Activated CD4-positive, alpha-beta memory T cell treated with anti-CD3 and anti-CD28 coated beads for 36 hours (primary cell): ENCODE data around the gene EIF4A3. TPM values are rescaled to one million over a fixed set of nuclear protein-coding genes. Genes with fewer than 3 reads are reported as not detected.

ENCODE experiments used
- CTCF ChIA-PET: fragments of 350-600 bp; sonication (Branson Sonifier 250); formaldehyde crosslinking; loops from one replicate; lab custom pipeline; 2021; ENCODE audit warnings: antibody characterized with exemption, inconsistent platforms; lab: Charles Lee
- POLR2A ChIA-PET: fragments of 350-600 bp; sonication (Branson Sonifier 250); formaldehyde crosslinking; loops from one replicate; lab custom pipeline; 2021; ENCODE audit warnings: antibody characterized with exemption; lab: Charles Lee
- DNase-seq: peaks from one replicate; pipeline ENCODE4 v3.0.0-alpha.2; 2020
- H3K27ac Mint-ChIP-seq: one replicate; pipeline ENCODE4 v1.8.0; 2021; ENCODE audit warnings: mixed read lengths
- H3K27me3 Mint-ChIP-seq: one replicate; pipeline ENCODE4 v1.8.0; 2021; ENCODE audit warnings: mixed read lengths
- H3K36me3 Mint-ChIP-seq: one replicate; pipeline ENCODE4 v1.8.0; 2021; ENCODE audit warnings: mixed read lengths
- H3K4me1 Mint-ChIP-seq: one replicate; pipeline ENCODE4 v1.8.0; 2021; ENCODE audit warnings: low read depth, mixed read lengths
- H3K4me3 Mint-ChIP-seq: one replicate; pipeline ENCODE4 v1.8.0; 2021; ENCODE audit warnings: mild to moderate bottlenecking, mixed read lengths
- H3K9me3 Mint-ChIP-seq: one replicate; pipeline ENCODE4 v1.8.0; 2021; ENCODE audit warnings: mixed read lengths
- intact Hi-C: fragments of 100-400 bp; cut with micrococcal nuclease; formaldehyde crosslinking; loops from one replicate; pipeline ENCODE4 v1.15.1; 2023
- total RNA-seq, 2 experiments: library from RNA; stranded (reverse); gene quantifications; one replicate each; pipeline ENCODE4 v1.2.3, GENCODE V29; 2021

The EIF4A3 gene
- total RNA-seq, 2 experiments from 2014 or later: 111 to 115 TPM

DNA sequence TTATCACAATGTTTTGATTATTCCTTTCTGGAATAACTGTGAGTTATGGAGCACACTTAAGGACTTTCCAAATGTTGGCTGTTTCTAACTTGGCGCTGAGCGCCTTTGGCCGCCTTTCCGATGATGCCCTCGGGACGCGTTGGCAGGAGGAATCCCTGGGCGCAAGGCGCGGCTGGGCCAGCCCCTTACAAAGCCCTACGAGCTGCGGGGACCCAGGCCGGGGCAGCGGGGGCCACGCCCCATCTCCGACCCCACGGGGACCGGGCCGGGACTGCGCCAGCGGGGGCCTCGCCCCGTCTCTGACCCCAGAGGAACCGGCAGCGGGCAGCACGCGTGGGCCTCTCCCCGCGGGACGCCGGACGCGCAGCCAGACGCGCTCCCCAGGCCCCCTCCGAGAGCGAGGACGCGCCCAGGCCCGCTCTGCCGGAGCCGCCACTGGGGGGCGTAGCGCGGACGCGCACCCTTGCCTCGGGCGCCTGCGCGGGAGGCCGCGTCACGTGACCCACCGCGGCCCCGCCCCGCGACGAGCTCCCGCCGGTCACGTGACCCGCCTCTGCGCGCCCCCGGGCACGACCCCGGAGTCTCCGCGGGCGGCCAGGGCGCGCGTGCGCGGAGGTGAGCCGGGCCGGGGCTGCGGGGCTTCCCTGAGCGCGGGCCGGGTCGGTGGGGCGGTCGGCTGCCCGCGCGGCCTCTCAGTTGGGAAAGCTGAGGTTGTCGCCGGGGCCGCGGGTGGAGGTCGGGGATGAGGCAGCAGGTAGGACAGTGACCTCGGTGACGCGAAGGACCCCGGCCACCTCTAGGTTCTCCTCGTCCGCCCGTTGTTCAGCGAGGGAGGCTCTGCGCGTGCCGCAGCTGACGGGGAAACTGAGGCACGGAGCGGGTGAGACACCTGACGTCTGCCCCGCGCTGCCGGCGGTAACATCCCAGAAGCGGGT, 45.6 kb downstream of the EIF4A3 start, which contains the start of gene GAA:
TSS of gene GAA (plus strand) at position 571 of the 935 bp plus-strand sequence. CDS start 3,006 bp downstream, outside the sequence.
- Mint-ChIP-seq H3K9me3 (no peaks in the 10 kb centered on the region), H3K36me3 (peaks cover 2% of the 10 kb centered on the region), H3K27ac (peak within 1 kb of the TSS; percentile 72), H3K4me3 (peak within 1 kb of the TSS; percentile 90), H3K4me1 (peaks cover 23% of the 10 kb centered on the region), H3K27me3 (no peaks in the 10 kb centered on the region)
- CTCF ChIA-PET: interaction anchor here (0.6 to 1.8 kb wide), 51 partner anchors 9 to 994 kb away, joined by 3 to 23 read pairs (median 5); partner anchors contain the start of gene CBX8
- POLR2A ChIA-PET: interaction anchor here (0.7 to 1.5 kb wide), 6 partner anchors 9 to 157 kb away, joined by 3 to 8 read pairs (median 3); no protein-coding TSS in a partner anchor
- DNase-seq: peak; percentile 89
- intact Hi-C loops: loop anchor here (2.0 kb wide), 3 partner anchors 18 to 152 kb away; partner anchors contain the start of gene EIF4A3

DNA sequence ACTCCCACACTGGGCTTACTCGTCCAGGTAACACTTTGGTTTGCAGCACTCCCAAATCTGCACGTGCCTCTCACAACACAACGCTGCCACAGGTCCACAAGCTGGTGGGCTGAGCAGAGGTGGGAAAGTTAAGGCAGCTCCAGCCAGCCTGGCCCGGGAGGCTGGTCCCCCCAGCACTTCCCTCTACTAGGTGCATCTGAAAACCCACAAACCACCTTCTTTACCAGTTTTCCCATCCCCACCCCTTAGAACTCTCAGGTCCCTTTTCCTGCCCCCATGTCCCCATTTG, 46.9 kb downstream of the EIF4A3 start:
- Mint-ChIP-seq H3K4me1 (peaks cover 23% of the 10 kb centered on the region), H3K27me3 (no peaks in the 10 kb centered on the region), H3K4me3 (peak overlapping the region; percentile 76), H3K36me3 (peaks cover 2% of the 10 kb centered on the region), H3K27ac (peak overlapping the region; percentile 65), H3K9me3 (no peaks in the 10 kb centered on the region)
- DNase-seq: no peak
- intact Hi-C loops: loop anchor here (2.0 kb wide), 3 partner anchors 17 to 153 kb away; partner anchors contain the start of gene EIF4A3
- ChIA-PET POLR2A (no interaction called here), CTCF (interaction anchor here (1.0 kb wide), 1 partner anchor 92 kb away, joined by 3 read pairs; no protein-coding TSS in a partner anchor)

DNA sequence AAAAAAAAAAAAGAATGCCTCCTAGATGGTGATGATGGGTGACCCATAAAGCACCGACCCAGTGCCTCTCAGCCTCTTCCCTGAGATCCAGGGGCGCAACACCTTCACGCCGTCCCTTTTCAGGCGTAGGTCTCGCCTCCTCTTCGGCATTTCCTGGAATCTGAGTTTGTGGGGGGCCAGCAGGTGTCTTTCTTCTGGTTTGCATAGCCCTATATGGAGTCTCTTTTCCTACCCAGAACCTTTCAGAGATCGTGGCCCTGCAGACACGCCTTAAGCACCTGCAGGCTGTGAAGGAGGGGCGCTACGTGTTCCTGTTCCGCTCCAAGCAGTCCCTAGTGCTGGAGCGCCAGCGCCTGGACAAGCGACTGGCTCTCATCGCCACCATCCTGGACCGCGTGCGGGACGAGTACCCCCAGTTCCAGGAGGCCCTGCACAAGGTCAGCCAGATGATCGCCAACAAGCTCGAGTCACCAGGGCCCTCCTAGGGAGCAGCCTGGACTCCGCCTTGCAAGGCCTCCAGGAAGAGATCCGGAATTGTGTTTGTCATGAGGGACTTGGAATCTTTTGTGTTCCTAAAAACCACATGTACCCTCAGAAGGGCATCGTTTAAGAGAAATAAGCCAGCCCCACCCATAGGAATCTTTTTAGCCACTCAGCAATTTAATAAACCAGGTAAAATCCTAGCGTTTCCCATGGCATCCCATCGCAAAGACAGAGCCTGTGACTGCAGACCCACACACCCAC, 47.5 kb downstream of the EIF4A3 start:
- peaks cover 2% of the 10 kb centered on the region for H3K36me3 Mint-ChIP-seq
- CTCF ChIA-PET: interaction anchor here (1.0 kb wide), 1 partner anchor 91 kb away, joined by 3 read pairs; no protein-coding TSS in a partner anchor
- peaks cover 23% of the 10 kb centered on the region for H3K4me1 Mint-ChIP-seq
- H3K9me3 Mint-ChIP-seq: no peaks in the 10 kb centered on the region
- DNase-seq: no peak
- intact Hi-C loops: loop anchor here (2.0 kb wide), 3 partner anchors 17 to 153 kb away; partner anchors contain the start of gene EIF4A3
- no peak overlapping the region for H3K4me3 Mint-ChIP-seq
- no peak overlapping the region for H3K27ac Mint-ChIP-seq
- no peaks in the 10 kb centered on the region for H3K27me3 Mint-ChIP-seq
- POLR2A ChIA-PET: no interaction called here

DNA sequence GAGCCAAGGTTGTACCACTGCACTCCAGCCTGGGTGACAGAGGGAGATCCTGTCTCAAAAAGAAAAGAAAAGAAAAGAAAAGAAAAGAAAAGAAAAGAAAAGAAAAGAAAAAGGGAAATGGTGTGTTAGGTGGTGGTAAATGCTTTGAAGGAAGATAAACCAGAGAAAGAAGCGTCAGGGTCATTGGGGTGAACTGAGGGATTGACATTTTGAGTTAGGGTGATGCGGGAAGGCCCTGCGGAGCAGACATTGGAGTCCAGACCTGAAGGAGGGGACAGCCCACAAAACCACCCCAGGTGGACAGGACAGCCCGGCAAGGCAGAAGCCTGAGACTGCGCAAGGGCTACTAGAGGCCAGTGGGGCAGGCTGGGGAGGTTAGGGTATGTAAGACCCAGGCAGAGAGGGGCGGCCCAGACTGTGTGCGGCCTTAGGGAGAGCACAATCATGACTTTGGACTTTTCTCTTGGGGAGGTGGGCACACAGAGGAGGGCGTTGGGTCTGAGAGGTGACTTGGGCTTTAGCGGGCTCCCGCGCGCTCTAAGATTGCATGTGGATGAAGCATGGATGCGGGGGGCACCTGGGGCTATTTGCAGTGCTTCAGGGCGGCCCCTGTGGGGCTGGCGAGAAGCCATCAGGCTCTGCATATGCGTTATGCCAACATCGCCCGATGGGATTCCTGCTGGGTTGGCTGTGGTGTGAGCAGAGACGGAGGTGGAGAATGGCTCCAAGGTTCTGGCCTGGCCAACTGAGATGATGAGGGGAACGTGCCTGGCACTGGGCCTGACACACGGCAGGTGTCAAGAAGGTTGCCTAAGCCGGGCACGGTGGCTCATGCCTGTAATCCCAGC, 48.9 kb downstream of the EIF4A3 start:
- ChIA-PET POLR2A (no interaction called here), CTCF (interaction anchor here (0.6 kb wide), 1 partner anchor 134 kb away, joined by 3 read pairs; no protein-coding TSS in a partner anchor)
- no peaks in the 10 kb centered on the region for H3K9me3 Mint-ChIP-seq
- H3K4me1 Mint-ChIP-seq: peaks cover 23% of the 10 kb centered on the region
- H3K27me3 Mint-ChIP-seq: no peaks in the 10 kb centered on the region
- H3K27ac Mint-ChIP-seq: no peak overlapping the region
- H3K4me3 Mint-ChIP-seq: no peak overlapping the region
- intact Hi-C loops: no loop called here
- no peak for DNase-seq
- peaks cover 2% of the 10 kb centered on the region for H3K36me3 Mint-ChIP-seq

DNA sequence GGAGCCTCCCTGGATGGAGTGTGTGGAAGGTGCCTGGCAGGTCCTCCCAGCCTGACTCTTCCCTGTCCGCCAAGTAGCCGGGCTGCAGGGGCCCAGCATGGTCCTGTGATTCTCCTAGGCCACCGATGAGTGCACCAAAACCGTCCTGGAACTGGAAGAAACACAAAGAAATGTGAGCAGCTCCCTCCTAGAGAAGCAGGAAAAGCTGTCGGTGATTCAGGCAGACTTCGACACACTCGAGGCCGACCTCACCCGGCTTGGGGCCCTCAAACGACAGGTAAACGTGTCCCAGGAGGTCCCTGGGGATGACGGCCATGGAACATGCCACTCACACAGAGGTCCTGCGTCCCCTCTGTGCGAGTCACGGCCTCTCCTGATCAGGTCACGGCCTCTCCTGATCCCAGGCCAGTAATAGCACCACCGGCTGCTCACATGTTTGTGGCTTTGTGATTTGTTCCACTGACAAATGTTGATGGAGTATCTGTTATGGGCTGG, 49.8 kb downstream of the EIF4A3 start:
- Mint-ChIP-seq H3K36me3 (peaks cover 2% of the 10 kb centered on the region), H3K9me3 (no peaks in the 10 kb centered on the region), H3K4me1 (peaks cover 19% of the 10 kb centered on the region), H3K27me3 (no peaks in the 10 kb centered on the region), H3K4me3 (no peak overlapping the region), H3K27ac (no peak overlapping the region)
- ChIA-PET POLR2A (no interaction called here), CTCF (no interaction called here)
- intact Hi-C loops: no loop called here
- no peak for DNase-seq

DNA sequence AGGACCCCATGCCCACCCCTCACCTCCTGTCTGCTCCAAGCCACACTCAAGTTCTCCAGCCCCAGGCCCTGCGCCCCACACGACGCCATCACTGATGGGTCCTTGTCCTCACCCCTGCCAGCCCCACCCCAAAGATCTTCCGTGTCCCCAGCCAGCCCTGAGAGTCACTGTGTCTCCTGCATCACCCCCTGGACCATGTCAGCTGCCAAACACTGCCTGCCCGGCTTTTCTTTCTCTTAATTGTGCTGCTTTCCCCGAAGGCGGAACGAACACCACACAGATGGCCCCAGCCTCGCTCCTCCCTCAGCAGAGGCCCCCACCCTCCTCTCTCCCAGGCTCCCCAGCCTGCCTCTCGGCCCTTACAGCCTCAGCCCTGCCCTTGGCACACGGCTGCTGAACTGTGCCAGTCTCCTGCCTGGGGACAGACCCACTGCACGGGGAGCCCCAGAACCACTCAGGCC, 50.3 kb downstream of the EIF4A3 start:
- peaks cover 16% of the 10 kb centered on the region for H3K4me1 Mint-ChIP-seq
- H3K27ac Mint-ChIP-seq: no peak overlapping the region
- no peaks in the 10 kb centered on the region for H3K9me3 Mint-ChIP-seq
- H3K4me3 Mint-ChIP-seq: no peak overlapping the region
- no peak for DNase-seq
- no peaks in the 10 kb centered on the region for H3K36me3 Mint-ChIP-seq
- intact Hi-C loops: no loop called here
- POLR2A ChIA-PET: no interaction called here
- CTCF ChIA-PET: no interaction called here
- H3K27me3 Mint-ChIP-seq: no peaks in the 10 kb centered on the region

DNA sequence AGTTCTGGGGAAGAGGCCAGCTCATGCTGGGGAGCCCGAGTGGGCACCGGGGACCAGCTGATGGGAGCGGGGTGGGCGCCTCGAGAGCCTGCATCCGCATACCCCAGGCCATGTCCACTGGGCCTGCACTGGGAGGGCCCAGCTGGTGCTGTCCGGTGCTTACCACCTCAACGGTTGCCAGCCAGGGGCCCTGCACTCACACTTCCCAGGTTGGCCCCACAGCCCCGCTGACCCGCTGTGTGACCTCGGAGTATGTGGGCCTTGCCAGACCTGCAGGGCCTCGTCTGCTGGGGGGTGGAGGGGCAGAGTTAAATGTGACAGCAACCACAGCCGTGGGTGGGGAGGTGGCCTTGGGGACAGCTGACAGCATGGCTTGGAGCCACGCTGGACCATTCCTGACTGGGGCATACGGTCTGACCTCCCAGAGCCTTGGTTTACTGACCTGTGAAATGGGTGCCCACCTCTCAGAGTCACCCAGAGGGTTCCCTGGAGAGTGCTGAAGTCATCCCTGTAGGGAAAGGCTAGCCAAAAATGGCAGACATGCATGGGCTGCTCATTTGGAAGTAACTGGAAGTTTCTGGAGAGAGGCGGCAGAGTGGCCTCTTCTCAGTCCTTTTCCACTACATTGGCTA, 51.0 kb downstream of the EIF4A3 start:
- H3K4me1 Mint-ChIP-seq: peaks cover 16% of the 10 kb centered on the region
- ChIA-PET CTCF (no interaction called here), POLR2A (no interaction called here)
- no peaks in the 10 kb centered on the region for H3K27me3 Mint-ChIP-seq
- no peak overlapping the region for H3K4me3 Mint-ChIP-seq
- H3K36me3 Mint-ChIP-seq: no peaks in the 10 kb centered on the region
- no peak overlapping the region for H3K27ac Mint-ChIP-seq
- intact Hi-C loops: no loop called here
- no peaks in the 10 kb centered on the region for H3K9me3 Mint-ChIP-seq
- no peak for DNase-seq

DNA sequence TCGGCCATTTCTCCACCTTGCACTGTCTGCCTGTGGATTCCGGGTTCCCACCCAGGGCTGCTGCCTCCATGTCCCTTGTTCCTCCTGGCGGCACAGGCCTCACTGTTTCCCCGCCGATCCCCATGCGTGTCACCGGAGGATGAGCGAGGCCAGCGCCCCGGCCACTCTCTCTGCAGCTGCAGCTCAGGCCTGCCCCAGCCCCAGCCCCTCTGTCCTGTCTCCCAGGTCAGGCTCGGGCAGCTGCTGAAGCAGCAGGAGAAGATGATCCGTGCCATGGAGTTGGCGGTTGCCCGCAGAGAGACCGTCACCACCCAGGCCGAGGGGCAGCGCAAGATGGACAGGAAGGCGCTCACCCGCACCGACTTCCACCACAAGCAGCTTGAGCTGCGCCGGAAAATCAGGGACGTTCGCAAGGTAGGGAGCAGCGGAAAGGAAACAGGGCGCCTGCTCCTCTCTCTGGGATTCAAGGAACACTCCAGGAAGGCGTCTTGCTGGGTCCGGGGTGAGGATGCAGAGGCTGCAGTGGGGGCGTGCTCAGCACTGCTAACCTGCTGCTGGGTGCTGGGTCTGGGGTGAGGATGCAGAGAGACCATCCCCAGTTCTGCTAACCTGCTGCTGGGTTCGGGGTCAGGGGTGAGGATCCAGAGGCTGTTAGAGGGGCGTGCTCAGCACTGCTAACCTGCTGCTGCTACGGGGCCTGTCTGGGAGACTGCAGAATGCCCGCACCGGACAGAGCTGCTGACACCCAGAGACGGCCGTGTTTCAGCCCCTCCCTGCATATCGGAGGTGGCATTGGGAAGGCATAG, 51.7 kb downstream of the EIF4A3 start:
- H3K4me1 Mint-ChIP-seq: peaks cover 8% of the 10 kb centered on the region
- POLR2A ChIA-PET: no interaction called here
- H3K27ac Mint-ChIP-seq: no peak overlapping the region

DNA sequence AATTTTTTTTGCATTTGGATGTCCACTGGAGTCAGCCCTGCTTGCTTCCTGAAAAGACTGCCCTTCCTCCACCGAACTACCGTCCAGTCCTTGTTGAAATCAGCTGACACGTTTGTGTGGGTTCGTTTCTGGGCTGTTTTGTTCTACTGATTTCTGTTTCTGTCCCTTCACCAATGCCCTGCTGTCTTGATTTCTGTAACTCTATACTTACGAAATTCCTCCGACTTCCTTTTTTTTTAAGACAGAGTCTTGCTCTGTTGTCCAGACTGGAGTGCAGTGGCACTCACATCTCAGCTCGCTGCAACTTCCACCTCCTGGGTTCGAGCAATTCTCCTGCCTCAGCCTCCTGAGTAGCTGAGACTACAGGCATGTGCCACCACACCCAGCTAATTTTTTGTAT, 54.0 kb downstream of the EIF4A3 start:
- CTCF ChIA-PET: interaction anchor here (1.1 to 2.3 kb wide), 2 partner anchors 9 to 82 kb away, joined by 3 to 22 read pairs; partner anchors contain the start of gene GAA
- H3K4me1 Mint-ChIP-seq: no peaks in the 10 kb centered on the region
- no peak for DNase-seq
- no peaks in the 10 kb centered on the region for H3K9me3 Mint-ChIP-seq
- H3K4me3 Mint-ChIP-seq: no peak overlapping the region
- H3K27ac Mint-ChIP-seq: no peak overlapping the region
- POLR2A ChIA-PET: no interaction called here
- peaks cover 4% of the 10 kb centered on the region for H3K27me3 Mint-ChIP-seq
- H3K36me3 Mint-ChIP-seq: no peaks in the 10 kb centered on the region
- intact Hi-C loops: no loop called here

More for the DNA sequence above, 51.7 kb downstream of the EIF4A3 start:
- H3K9me3 Mint-ChIP-seq: no peaks in the 10 kb centered on the region
- DNase-seq: no peak
- H3K27me3 Mint-ChIP-seq: peaks cover 2% of the 10 kb centered on the region
- no peak overlapping the region for H3K4me3 Mint-ChIP-seq
- H3K36me3 Mint-ChIP-seq: no peaks in the 10 kb centered on the region
- intact Hi-C loops: no loop called here
- CTCF ChIA-PET: no interaction called here

DNA sequence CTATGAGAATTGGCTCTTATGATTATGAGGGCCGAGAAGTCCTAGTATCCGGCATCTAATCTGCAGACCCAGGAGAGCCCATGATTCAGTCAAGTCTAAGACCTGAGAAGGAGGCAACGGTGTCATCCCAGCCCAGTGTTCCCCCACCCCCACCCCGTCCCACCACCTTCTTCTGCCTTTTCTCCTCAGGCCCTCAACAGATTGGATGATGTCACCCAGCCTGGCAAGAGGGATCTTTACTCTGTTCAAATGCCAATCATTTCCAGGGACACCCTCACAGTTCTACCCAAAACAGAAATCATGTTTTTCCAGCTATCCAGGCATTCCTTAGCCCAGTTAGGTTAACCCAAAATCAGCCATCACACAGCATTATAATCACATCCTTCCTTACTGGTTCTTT, 55.6 kb downstream of the EIF4A3 start:
- ChIA-PET POLR2A (no interaction called here), CTCF (interaction anchor here (0.6 to 2.3 kb wide), 5 partner anchors 8 to 1501 kb away, joined by 3 to 22 read pairs (median 4); partner anchors contain the start of gene GAA)
- intact Hi-C loops: no loop called here
- H3K4me1 Mint-ChIP-seq: no peaks in the 10 kb centered on the region
- H3K27me3 Mint-ChIP-seq: peaks cover 4% of the 10 kb centered on the region
- no peak overlapping the region for H3K27ac Mint-ChIP-seq
- no peaks in the 10 kb centered on the region for H3K9me3 Mint-ChIP-seq
- no peaks in the 10 kb centered on the region for H3K36me3 Mint-ChIP-seq
- no peak for DNase-seq
- H3K4me3 Mint-ChIP-seq: no peak overlapping the region
